ENCODE measurements around the gene PLEKHH2. TPM values are rescaled to one million over a fixed set of nuclear protein-coding genes. Genes with fewer than 3 reads are reported as not detected.

PLEKHH2 gene
- total and polyA plus RNA-seq, 5 donors: 3.2 to 5.9 (median 3.9) TPM

- Histone ChIP-seq H3K4me1 (ENCODE audit: control insufficient read depth, insufficient read depth, low read length) (no peaks in the 10 kb centered on the region), H3K27me3 (ENCODE audit: control insufficient read depth, insufficient read depth) (no peaks in the 10 kb centered on the region), H3K4me3 (ENCODE audit: low read length) (no peak overlapping the region), H3K9me3 (ENCODE audit: control insufficient read depth, low read length) (no peaks in the 10 kb centered on the region), H3K27ac (ENCODE audit: low read length) (no peak overlapping the region)
- 94% methylated on average over 9 of the region's 9 CpGs for WGBS
- no peak for DNase-seq
- intact Hi-C loops (cut with DNase I): no loop called here
- ATAC-seq: no peak
These were observed 157.9 kb downstream of the PLEKHH2 start for GRCh38 chr2:43794956-43795355.

GRCh38 chr2:43796206-43796605, 159.1 kb downstream of the PLEKHH2 start:
- intact Hi-C loops (cut with DNase I): no loop called here
- H3K4me1 ChIP-seq (ENCODE audit: control insufficient read depth, insufficient read depth, low read length): no peaks in the 10 kb centered on the region
- no peak overlapping the region for H3K27ac ChIP-seq (ENCODE audit: low read length)
- no peaks in the 10 kb centered on the region for H3K9me3 ChIP-seq (ENCODE audit: control insufficient read depth, low read length)
- no peaks in the 10 kb centered on the region for H3K27me3 ChIP-seq (ENCODE audit: control insufficient read depth, insufficient read depth)
- DNase-seq (no peak), ATAC-seq (no peak)
- no peak overlapping the region for H3K4me3 ChIP-seq (ENCODE audit: low read length)
- 38% methylated on average over 1 of the region's 1 CpG for WGBS

- 74% methylated on average over 4 of the region's 4 CpGs for WGBS
- H3K27ac ChIP-seq (ENCODE audit: low read length): no peak overlapping the region
These were observed 161.2 kb downstream of the PLEKHH2 start for GRCh38 chr2:43798300-43798699.

GRCh38 chr2:43800894-43801293, 163.8 kb downstream of the PLEKHH2 start:
- Histone ChIP-seq H3K27ac (ENCODE audit: low read length) (no peak overlapping the region), H3K4me1 (ENCODE audit: control insufficient read depth, insufficient read depth, low read length) (no peaks in the 10 kb centered on the region), H3K27me3 (ENCODE audit: control insufficient read depth, insufficient read depth) (no peaks in the 10 kb centered on the region), H3K9me3 (ENCODE audit: control insufficient read depth, low read length) (no peaks in the 10 kb centered on the region), H3K4me3 (ENCODE audit: low read length) (no peak overlapping the region)
- no peak for DNase-seq
- ATAC-seq: no peak
- intact Hi-C loops (cut with DNase I): no loop called here

More at GRCh38 chr2:43798300-43798699, 161.2 kb downstream of the PLEKHH2 start:
- no peak for DNase-seq
- H3K27me3 ChIP-seq (ENCODE audit: control insufficient read depth, insufficient read depth): no peaks in the 10 kb centered on the region
- no peak for ATAC-seq
- intact Hi-C loops (cut with DNase I): no loop called here
- no peaks in the 10 kb centered on the region for H3K9me3 ChIP-seq (ENCODE audit: control insufficient read depth, low read length)
- H3K4me1 ChIP-seq (ENCODE audit: control insufficient read depth, insufficient read depth, low read length): no peaks in the 10 kb centered on the region
- H3K4me3 ChIP-seq (ENCODE audit: low read length): no peak overlapping the region

GRCh38 chr2:43802135-43802534, 165.1 kb downstream of the PLEKHH2 start:
- no peak for ATAC-seq
- H3K4me3 ChIP-seq (ENCODE audit: low read length): no peak overlapping the region
- H3K27ac ChIP-seq (ENCODE audit: low read length): no peak overlapping the region
- no peaks in the 10 kb centered on the region for H3K4me1 ChIP-seq (ENCODE audit: control insufficient read depth, insufficient read depth, low read length)
- intact Hi-C loops (cut with DNase I): no loop called here
- no peaks in the 10 kb centered on the region for H3K27me3 ChIP-seq (ENCODE audit: control insufficient read depth, insufficient read depth)
- DNase-seq: no peak
- 97% methylated on average over 2 of the region's 2 CpGs for WGBS
- H3K9me3 ChIP-seq (ENCODE audit: control insufficient read depth, low read length): no peaks in the 10 kb centered on the region

GRCh38 chr2:43803113-43803512, 166.1 kb downstream of the PLEKHH2 start:
- WGBS: 86% methylated on average over 1 of the region's 1 CpG
- Histone ChIP-seq H3K27ac (ENCODE audit: low read length) (no peak overlapping the region), H3K27me3 (ENCODE audit: control insufficient read depth, insufficient read depth) (no peaks in the 10 kb centered on the region), H3K9me3 (ENCODE audit: control insufficient read depth, low read length) (no peaks in the 10 kb centered on the region), H3K4me3 (ENCODE audit: low read length) (no peak overlapping the region), H3K4me1 (ENCODE audit: control insufficient read depth, insufficient read depth, low read length) (no peaks in the 10 kb centered on the region)
- intact Hi-C loops (cut with DNase I): no loop called here
- no peak for ATAC-seq
- no peak for DNase-seq

GRCh38 chr2:43806719-43807031, 169.6 kb downstream of the PLEKHH2 start:
- no peak overlapping the region for H3K4me3 ChIP-seq (ENCODE audit: low read length)
- H3K9me3 ChIP-seq (ENCODE audit: control insufficient read depth, low read length): no peaks in the 10 kb centered on the region
- no peak overlapping the region for H3K27ac ChIP-seq (ENCODE audit: low read length)
- no peak for ATAC-seq
- H3K4me1 ChIP-seq (ENCODE audit: control insufficient read depth, insufficient read depth, low read length): no peaks in the 10 kb centered on the region
- 83% methylated on average over 2 of the region's 2 CpGs for WGBS
- intact Hi-C loops (cut with DNase I): no loop called here
- no peak for DNase-seq
- H3K27me3 ChIP-seq (ENCODE audit: control insufficient read depth, insufficient read depth): no peaks in the 10 kb centered on the region

GRCh38 chr2:43810452-43810851, 173.4 kb downstream of the PLEKHH2 start:
- DNase-seq (no peak), ATAC-seq (no peak)
- Histone ChIP-seq H3K4me1 (ENCODE audit: control insufficient read depth, insufficient read depth, low read length) (no peaks in the 10 kb centered on the region), H3K27ac (ENCODE audit: low read length) (no peak overlapping the region), H3K9me3 (ENCODE audit: control insufficient read depth, low read length) (no peaks in the 10 kb centered on the region), H3K27me3 (ENCODE audit: control insufficient read depth, insufficient read depth) (no peaks in the 10 kb centered on the region), H3K4me3 (ENCODE audit: low read length) (no peak overlapping the region)
- intact Hi-C loops (cut with DNase I): no loop called here
- WGBS: 55% methylated on average over 2 of the region's 2 CpGs

GRCh38 chr2:43810888-43811287, 173.8 kb downstream of the PLEKHH2 start:
- Histone ChIP-seq H3K27me3 (ENCODE audit: control insufficient read depth, insufficient read depth) (no peaks in the 10 kb centered on the region), H3K9me3 (ENCODE audit: control insufficient read depth, low read length) (no peaks in the 10 kb centered on the region), H3K27ac (ENCODE audit: low read length) (no peak overlapping the region), H3K4me1 (ENCODE audit: control insufficient read depth, insufficient read depth, low read length) (no peaks in the 10 kb centered on the region), H3K4me3 (ENCODE audit: low read length) (no peak overlapping the region)
- ATAC-seq (no peak), DNase-seq (no peak)
- WGBS: 70% methylated on average over 1 of the region's 1 CpG
- intact Hi-C loops (cut with DNase I): no loop called here

GRCh38 chr2:43812006-43812405, 174.9 kb downstream of the PLEKHH2 start:
- Histone ChIP-seq H3K9me3 (ENCODE audit: control insufficient read depth, low read length) (no peaks in the 10 kb centered on the region), H3K27me3 (ENCODE audit: control insufficient read depth, insufficient read depth) (no peaks in the 10 kb centered on the region), H3K27ac (ENCODE audit: low read length) (no peak overlapping the region), H3K4me1 (ENCODE audit: control insufficient read depth, insufficient read depth, low read length) (no peaks in the 10 kb centered on the region), H3K4me3 (ENCODE audit: low read length) (no peak overlapping the region)
- WGBS: 87% methylated on average over 2 of the region's 2 CpGs
- ATAC-seq (no peak), DNase-seq (no peak)
- intact Hi-C loops (cut with DNase I): no loop called here

- no peak for ATAC-seq
- intact Hi-C loops (cut with DNase I): no loop called here
- Histone ChIP-seq H3K4me1 (ENCODE audit: control insufficient read depth, insufficient read depth, low read length) (no peaks in the 10 kb centered on the region), H3K9me3 (ENCODE audit: control insufficient read depth, low read length) (no peaks in the 10 kb centered on the region), H3K27me3 (ENCODE audit: control insufficient read depth, insufficient read depth) (no peaks in the 10 kb centered on the region), H3K4me3 (ENCODE audit: low read length) (no peak overlapping the region), H3K27ac (ENCODE audit: low read length) (no peak overlapping the region)
- WGBS: 49% methylated on average over 2 of the region's 2 CpGs
- no peak for DNase-seq
These were observed 175.9 kb downstream of the PLEKHH2 start for GRCh38 chr2:43812947-43813346.

GRCh38 chr2:43814711-43815110, 177.7 kb downstream of the PLEKHH2 start:
- intact Hi-C loops (cut with DNase I): no loop called here
- WGBS: 90% methylated on average over 3 of the region's 3 CpGs

More at GRCh38 chr2:43814711-43815110, 177.7 kb downstream of the PLEKHH2 start:
- H3K4me1 ChIP-seq (ENCODE audit: control insufficient read depth, insufficient read depth, low read length): no peaks in the 10 kb centered on the region
- no peak overlapping the region for H3K27ac ChIP-seq (ENCODE audit: low read length)
- no peaks in the 10 kb centered on the region for H3K27me3 ChIP-seq (ENCODE audit: control insufficient read depth, insufficient read depth)
- H3K4me3 ChIP-seq (ENCODE audit: low read length): no peak overlapping the region
- ATAC-seq: no peak
- H3K9me3 ChIP-seq (ENCODE audit: control insufficient read depth, low read length): no peaks in the 10 kb centered on the region
- no peak for DNase-seq
